ENCODE results near the gene SLC26A11.
A peak's percentile ranks its signal among the peaks of the same experiment; 100 is the strongest.

SLC26A11 gene

GRCh38 chr17:80220054-80220735 is at the start of gene SLC26A11, which contains the start of gene SGSH:
SLC26A11 (plus strand) TSS chr17:80220427; CDS start chr17:80221561, 1,134 bp downstream.
SGSH (minus strand) TSS chr17:80220333; CDS start chr17:80220313, 20 bp downstream.
- DNase-seq: peak; percentile 86

- DNase-seq: no peak
These were observed 48.5 kb upstream of the SLC26A11 start for GRCh38 chr17:80171681-80172080.

DNA sequence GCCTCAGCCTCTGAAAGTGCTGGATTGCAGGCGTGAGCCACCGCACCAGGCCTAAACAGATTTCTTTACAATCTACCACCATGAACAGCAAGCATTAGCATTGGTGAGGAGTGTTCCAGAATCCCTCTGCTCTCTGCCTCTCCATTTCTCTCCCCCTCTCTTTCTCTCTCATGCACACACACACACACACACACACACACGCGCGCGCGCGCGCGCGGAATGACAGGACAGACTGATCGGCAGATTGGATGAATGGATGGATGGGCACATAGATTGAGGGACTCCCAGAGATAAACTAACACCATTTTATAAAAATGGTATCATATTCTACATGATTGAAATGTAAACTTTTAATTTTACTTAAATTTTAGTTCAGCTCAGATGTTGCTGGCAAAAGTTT is 47.1 kb upstream of the SLC26A11 start:
- DNase-seq: no peak

GRCh38 chr17:80173916-80174315 is 46.3 kb upstream of the SLC26A11 start:
- DNase-seq: no peak

DNA sequence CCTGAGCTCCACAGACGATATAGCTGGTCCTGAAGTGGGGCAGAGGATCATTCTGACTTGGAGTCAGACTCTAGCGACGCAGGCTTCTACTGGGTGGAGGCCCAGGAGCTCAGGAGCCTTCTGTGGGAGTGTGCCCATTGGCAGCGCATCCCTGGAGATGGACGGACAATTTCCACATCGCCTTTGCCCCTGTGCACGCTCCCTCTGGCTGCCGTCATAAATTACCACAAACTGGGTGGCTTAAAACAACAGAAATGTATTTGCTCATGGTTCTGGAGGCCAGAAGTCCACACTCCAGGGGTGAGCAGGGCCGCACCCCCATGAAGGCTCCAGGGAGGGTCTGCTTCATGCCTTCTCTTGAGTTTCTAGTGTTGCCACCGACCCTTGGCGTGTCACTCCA is 43.5 kb upstream of the SLC26A11 start:
- no peak for DNase-seq

- DNase-seq: no peak
These were observed 42.1 kb upstream of the SLC26A11 start for GRCh38 chr17:80177986-80178595.

DNA sequence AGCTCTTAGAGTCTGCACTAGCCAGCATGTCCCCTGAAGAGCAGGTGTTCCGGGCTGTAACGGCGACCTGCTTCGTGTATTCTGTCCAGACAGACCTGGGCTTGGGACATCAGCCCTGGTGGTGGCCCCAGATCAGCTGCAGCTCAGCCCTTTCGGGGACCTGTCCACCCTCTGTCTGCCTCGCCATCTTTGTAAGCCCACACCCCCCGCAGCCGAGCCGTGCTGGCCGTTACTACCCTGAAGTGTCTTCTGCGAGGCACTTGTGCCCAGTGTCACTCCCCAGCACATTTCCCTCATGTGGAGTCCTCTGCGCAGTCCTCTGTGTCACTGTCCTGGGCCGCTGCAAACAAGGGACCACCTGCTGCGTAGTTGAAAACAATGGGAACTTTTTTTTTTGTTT is 40.0 kb upstream of the SLC26A11 start:
- DNase-seq: no peak

- no peak for DNase-seq
These were observed 38.8 kb upstream of the SLC26A11 start for GRCh38 chr17:80181431-80181830.

GRCh38 chr17:80182118-80182844 is 37.9 kb upstream of the SLC26A11 start:
- no peak for DNase-seq

DNA sequence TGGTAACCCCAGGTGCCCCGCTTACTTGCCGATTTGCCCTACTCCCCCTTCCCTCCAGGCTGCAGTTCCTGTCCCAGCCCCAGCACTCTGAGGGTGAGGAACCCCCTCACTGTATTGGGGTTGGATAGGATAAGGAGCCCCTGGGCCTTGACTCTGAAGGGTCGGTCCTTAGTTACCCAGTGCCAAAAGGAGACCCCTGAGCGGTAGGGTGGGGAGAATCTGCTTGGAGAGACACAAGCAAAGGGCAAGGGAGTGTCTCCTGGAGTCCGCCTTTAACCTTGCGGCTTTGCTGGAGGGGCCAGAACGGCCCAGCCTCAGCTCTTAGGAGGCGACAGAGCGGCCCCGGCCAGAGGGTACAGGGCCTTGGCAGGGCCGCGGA is 37.4 kb upstream of the SLC26A11 start:
- no peak for DNase-seq

DNA sequence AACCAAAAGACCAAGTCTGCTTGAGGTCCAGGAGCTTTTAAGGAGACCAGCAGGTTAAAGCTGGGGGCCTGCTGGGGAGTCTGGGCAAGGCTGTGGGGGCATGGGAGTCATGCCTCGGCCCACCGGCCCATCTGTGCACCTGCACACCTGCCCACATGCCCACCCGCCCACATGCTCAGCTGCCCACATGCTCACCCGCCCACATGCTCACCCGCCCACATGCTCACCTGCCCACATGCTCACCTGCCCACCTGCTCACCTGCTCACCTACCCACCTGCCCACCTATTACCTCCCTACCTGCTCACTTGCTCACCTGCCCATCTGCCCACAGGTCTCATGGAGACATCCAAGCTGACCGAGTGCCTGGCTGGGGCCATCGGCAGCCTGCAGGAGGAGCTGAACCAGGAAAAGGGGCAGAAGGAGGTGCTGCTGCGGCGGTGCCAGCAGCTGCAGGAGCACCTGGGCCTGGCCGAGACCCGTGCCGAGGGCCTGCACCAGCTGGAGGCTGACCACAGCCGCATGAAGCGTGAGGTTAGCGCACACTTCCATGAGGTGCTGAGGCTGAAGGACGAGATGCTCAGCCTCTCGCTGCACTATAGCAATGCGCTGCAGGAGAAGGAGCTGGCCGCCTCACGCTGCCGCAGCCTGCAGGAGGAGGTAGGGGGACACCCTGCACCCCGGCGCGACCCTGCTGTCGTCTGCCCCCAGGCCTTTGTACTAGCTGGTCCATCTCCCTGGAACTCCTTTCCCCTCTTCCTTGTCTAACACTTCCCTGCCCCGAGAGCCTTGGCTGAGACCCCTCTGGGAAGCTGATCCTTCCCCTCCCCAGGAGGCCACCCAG is 36.4 kb upstream of the SLC26A11 start:
- DNase-seq: no peak

DNA sequence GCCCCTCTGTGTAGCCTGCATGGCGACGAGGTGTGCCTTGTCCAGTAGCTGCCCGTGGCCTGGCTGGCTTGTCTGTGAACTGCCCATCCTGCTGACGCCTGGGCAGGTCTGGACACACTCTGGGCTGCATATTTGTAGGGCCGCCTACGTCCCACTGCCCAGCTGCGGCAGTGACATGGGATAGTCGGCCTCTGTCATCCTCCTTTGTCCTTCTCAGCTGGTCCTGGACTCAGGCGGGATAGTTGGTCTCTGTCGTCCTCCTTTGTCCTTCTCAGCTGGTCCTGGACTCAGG is 35.9 kb upstream of the SLC26A11 start:
- no peak for DNase-seq

DNA sequence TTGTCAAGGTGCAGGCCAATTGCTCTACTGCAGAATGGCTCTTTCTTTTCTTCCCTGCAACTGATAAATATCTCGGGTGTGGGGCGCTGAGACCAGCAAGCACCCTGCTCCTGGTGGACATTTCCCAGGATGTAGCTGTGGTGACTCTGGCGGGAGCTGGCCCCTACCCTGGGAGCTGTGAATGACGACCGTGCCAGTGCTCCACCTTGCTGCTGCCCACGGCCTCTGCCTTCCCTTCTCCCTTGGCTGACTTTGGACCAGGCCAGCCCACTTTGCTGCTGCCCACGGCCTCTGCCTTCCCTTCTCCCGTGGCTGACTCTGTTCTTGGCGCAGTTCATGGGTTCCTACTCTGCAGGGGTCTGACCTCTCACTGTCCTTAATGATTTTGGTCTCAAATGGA is 34.3 kb upstream of the SLC26A11 start:
- DNase-seq: no peak

GRCh38 chr17:80187090-80187489 is 33.1 kb upstream of the SLC26A11 start:
- no peak for DNase-seq

GRCh38 chr17:80187515-80187941 is 32.7 kb upstream of the SLC26A11 start:
- peak; percentile 60 for DNase-seq

- DNase-seq: no peak
These were observed 30.6 kb upstream of the SLC26A11 start for GRCh38 chr17:80189611-80190010.

DNA sequence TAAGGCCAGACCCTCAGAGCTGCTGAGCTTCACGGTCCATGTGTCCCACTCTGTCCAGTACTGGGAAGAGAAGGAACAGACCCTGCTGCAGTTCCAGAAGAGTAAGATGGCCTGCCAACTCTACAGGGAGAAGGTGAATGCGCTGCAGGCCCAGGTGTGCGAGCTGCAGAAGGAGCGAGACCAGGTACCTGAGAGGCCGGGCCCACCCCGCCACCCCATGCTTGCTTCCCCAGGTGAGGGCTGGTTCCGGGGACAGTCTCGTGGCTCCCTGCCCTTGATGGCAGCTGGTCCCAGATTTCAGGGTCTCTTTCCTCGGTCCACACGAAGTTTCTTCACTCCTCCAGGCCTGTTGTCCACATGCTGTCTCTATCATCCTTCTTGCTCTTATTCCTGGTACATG is 29.5 kb upstream of the SLC26A11 start:
- DNase-seq: no peak

DNA sequence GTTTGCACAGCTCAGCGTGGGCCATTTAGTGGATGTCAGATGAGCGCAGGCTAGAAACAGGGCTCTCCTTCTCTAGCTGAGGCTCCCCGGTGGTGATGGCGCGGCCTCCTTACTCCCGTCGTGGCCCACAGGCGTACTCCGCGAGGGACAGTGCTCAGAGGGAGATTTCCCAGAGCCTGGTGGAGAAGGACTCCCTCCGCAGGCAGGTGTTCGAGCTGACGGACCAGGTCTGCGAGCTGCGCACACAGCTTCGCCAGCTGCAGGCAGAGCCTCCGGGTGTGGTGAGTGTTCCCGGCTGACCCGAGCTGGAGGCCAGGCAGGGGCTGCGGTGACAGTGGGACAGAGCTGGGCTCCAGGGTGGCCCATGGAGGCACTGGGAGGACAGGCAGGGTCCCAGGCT is 29.0 kb upstream of the SLC26A11 start:
- DNase-seq: no peak

GRCh38 chr17:80191865-80192661 is 28.2 kb upstream of the SLC26A11 start:
- peak; percentile 51 for DNase-seq

GRCh38 chr17:80195141-80195540 is 25.1 kb upstream of the SLC26A11 start:
- no peak for DNase-seq

- no peak for DNase-seq
These were observed 24.3 kb upstream of the SLC26A11 start for GRCh38 chr17:80195671-80196529.
